Mucosa of descending colon (tissue), 3 donors: ENCODE results near the gene DGCR2. TPM values are rescaled to one million over a fixed set of nuclear protein-coding genes. Genes with fewer than 3 reads are reported as not detected.

ENCODE experiments used
- ATAC-seq: fragments of 200-7000 bp; cut with Tn5 transposase; one replicate; pipeline ENCODE4 v1.9.1; 2020; ENCODE audit warnings: mild to moderate bottlenecking, moderate library complexity
- DNase-seq, 3 donors: peaks; one replicate each; pipeline ENCODE4 v3.0.0-alpha.2; 2020
- H3K36me3 ChIP-seq: fragments of 200-600 bp; one replicate; pipeline ENCODE4 v1.8.0; 2021; ENCODE audit warnings: low read depth, mild to moderate bottlenecking
- H3K4me1 ChIP-seq: fragments of 200-600 bp; one replicate; pipeline ENCODE4 v1.8.0; 2021; ENCODE audit warnings: low read depth, mild to moderate bottlenecking
- H3K4me3 ChIP-seq: fragments of 200-600 bp; one replicate; pipeline ENCODE4 v1.8.0; 2021; ENCODE audit warnings: mild to moderate bottlenecking
- H3K9me3 ChIP-seq: fragments of 200-600 bp; one replicate; pipeline ENCODE4 v1.8.0; 2021; ENCODE audit warnings: mild to moderate bottlenecking
- CTCF ChIP-seq: fragments of 200-600 bp; IDR thresholded peaks from one replicate; pipeline ENCODE4 v1.8.0; 2022; ENCODE audit warnings: antibody characterized with exemption, mild to moderate bottlenecking
- intact Hi-C, 2 donors: fragments of 100-400 bp; cut with DNase I in 1 of 2; cut with micrococcal nuclease in 1 of 2; formaldehyde crosslinking; loops; one replicate each; pipeline versions ENCODE4 v1.11.0 to v1.11.1; 2022; cut with DNase I, micrococcal nuclease
- total RNA-seq, 3 donors: library from RNA; stranded (reverse); fragmentation: NEBNext Ultra II Directional in 2 of 3; extraction: Animal tissue kit (Norgen Biotek cat#: 25700) in 2 of 3; gene quantifications; one replicate each; pipeline versions ENCODE4 v1.2.1 to v1.2.4, GENCODE V29; 2021 to 2023
- donor health status: DM: no; HTN: no; CAD: no; lungs with moderate emphysema.
- donor health status: DM: no; HTN: no; CAD: no.
- donor health status: DM: no; HTN: yes; CAD: no.

The DGCR2 gene
- total RNA-seq, 3 donors from 2014 or later = 68.4 to 100 (median 79.8) TPM

DNA sequence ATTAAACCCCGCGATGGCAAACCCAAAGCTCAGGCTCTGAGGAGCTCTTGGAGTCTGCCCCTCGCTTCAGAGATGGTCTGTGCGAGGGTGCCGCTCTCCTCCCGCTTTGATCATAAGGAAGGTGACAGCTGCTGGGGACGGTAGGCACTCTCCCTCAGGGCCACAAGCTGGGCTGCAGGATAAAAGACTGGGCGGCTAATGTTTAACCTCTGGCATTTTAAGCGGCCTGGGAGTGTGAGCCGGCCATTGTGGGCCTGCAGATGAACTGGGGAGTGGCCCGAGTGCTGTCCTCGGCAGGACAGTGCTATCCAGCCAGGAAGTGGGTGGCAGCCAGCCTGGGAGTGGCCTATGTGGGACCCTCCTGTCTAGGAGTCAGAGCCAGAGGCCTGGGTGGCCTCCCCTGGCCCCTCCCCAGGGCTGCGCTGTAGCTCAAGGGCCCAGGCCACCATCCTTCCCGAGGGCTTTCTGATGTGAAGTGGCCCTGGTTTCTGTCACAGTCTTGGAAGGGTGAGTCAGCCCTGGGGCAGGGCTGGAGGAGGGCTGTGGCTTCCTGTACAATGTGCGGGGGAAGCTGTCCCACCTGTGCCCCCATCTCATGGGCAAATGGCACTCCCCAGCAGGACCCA lies 127.4 kb downstream of the DGCR2 start:
- TF ChIP-seq CTCF = no peak
- ATAC-seq = peak; percentile 15
- DNase-seq = no peak

DNA sequence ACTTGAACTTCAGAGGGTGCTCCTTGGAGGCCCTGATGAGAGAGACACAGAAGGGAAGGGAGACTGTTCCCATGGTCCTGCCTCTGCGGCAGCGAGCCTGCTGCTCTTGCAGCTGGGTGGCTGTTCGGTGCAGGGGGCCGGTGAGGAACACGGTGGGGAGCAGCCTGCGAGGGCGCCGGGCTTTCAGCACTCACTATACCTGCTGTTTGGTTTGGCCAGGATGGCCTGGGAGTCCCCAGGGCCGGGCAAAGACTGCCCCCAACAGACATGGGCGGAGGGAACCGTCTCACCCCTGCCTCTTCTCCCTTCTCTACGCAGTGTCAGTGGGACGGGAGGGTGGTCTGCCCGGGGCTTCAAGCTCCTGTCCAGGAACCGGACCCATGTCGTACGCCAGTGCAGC lies 128.2 kb downstream of the DGCR2 start:
- Histone ChIP-seq H3K36me3 (no peaks in the 10 kb centered on the region), H3K4me3 (no peak overlapping the region), H3K4me1 (no peaks in the 10 kb centered on the region), H3K9me3 (no peaks in the 10 kb centered on the region)
- DNase-seq (no peak), ATAC-seq (no peak)
- TF ChIP-seq CTCF = no peak
- intact Hi-C loops = no loop called here

More for the DNA sequence above, 127.4 kb downstream of the DGCR2 start:
- Histone ChIP-seq H3K4me1 (no peaks in the 10 kb centered on the region), H3K36me3 (no peaks in the 10 kb centered on the region), H3K9me3 (no peaks in the 10 kb centered on the region), H3K4me3 (no peak overlapping the region)
- intact Hi-C loops = no loop called here

GRCh38 chr22:18992543-18993198 lies 129.5 kb downstream of the DGCR2 start:
- ATAC-seq (no peak), DNase-seq (no peak)
- Histone ChIP-seq H3K9me3 (no peaks in the 10 kb centered on the region), H3K4me1 (no peaks in the 10 kb centered on the region), H3K36me3 (no peaks in the 10 kb centered on the region), H3K4me3 (no peak overlapping the region)
- intact Hi-C loops = no loop called here
- TF ChIP-seq CTCF = no peak

- DNase-seq (no peak), ATAC-seq (no peak)
- intact Hi-C loops = no loop called here
- Histone ChIP-seq H3K9me3 (no peaks in the 10 kb centered on the region), H3K4me1 (no peaks in the 10 kb centered on the region), H3K4me3 (no peak overlapping the region), H3K36me3 (no peaks in the 10 kb centered on the region)
- TF ChIP-seq CTCF = no peak
These were observed 130.3 kb downstream of the DGCR2 start for GRCh38 chr22:18991821-18992442.

DNA sequence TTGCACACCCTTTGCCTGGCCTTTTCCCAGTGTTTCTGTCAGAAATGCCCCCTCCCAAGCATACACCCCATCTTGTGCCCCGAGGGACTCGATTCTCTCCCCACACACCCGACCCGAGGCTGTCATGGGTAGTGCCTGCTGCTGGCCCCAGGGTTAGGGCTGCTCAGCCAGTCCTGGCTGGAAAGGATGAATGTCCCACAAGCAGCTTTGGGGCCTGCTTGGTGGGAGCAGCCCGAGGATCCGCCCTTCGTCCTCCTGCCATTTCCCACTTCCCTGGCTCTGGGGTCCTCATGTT lies 131.1 kb downstream of the DGCR2 start:
- Histone ChIP-seq H3K36me3 (no peaks in the 10 kb centered on the region), H3K4me1 (no peaks in the 10 kb centered on the region), H3K9me3 (no peaks in the 10 kb centered on the region), H3K4me3 (no peak overlapping the region)
- ATAC-seq (no peak), DNase-seq (no peak)
- intact Hi-C loops = no loop called here
- no peak for TF ChIP-seq CTCF
